Stomach (tissue), 4 donors: ENCODE measurements around the gene ST7L.

Experiments used
- EP300 ChIP-seq: sonication (generic); formaldehyde crosslinking; IDR thresholded peaks from one replicate; pipeline ENCODE4 v1.6.1; 2017; ENCODE audit warnings: antibody characterized with exemption
- POLR2A ChIP-seq, 4 donors: fragments of 450-650 bp; IDR thresholded peaks; one replicate each; pipeline ENCODE4 v1.6.1; 2016; ENCODE audit warnings: antibody characterized with exemption in 4 of 4, control low read depth in 2 of 4, mild to moderate bottlenecking in 1 of 4, moderate library complexity in 1 of 4
- POLR2AphosphoS5 ChIP-seq, 3 donors: sonication (generic); formaldehyde crosslinking; IDR thresholded peaks; one replicate each; pipeline ENCODE4 v1.6.1; 2016; ENCODE audit warnings: antibody characterized with exemption in 3 of 3
- TF ChIP-seq, protein P1 (sequence below), 7 experiments: fragments of 450-650 bp in 4 of 7; fragments of 200-600 bp in 3 of 7; sonication (generic) in 3 of 7; IDR thresholded peaks; one replicate each; pipeline ENCODE4 v1.5.1; 2016 to 2019; ENCODE audit warnings: antibody characterized with exemption in 7 of 7, control low read depth in 2 of 7, mild to moderate bottlenecking in 1 of 7

DNA sequence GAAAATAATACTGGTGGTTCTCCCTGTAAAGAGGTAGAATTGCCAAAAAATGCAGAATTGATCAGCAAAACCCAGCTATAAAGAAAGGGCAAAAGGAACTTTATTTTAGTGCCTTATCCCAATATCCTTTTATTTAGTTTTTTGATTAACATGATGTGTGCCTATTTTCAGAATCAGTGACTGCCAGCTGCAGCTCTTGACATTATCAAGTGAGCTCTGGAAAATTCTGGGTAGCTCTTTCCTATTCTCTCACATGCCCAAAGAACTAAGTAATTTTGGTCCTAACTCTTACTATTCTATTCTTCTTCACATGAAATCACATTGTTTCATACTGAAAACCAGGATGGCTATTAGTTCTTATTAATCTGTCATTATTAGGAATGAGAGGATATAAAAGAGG lies 88.1 kb downstream of the ST7L start:
- TF ChIP-seq POLR2A (IDR thresholded peaks at IDR 0.05) (no peak), POLR2AphosphoS5 (IDR thresholded peaks at IDR 0.05) (no peak), EP300 (no peak)
- TF ChIP-seq, protein P1, sequence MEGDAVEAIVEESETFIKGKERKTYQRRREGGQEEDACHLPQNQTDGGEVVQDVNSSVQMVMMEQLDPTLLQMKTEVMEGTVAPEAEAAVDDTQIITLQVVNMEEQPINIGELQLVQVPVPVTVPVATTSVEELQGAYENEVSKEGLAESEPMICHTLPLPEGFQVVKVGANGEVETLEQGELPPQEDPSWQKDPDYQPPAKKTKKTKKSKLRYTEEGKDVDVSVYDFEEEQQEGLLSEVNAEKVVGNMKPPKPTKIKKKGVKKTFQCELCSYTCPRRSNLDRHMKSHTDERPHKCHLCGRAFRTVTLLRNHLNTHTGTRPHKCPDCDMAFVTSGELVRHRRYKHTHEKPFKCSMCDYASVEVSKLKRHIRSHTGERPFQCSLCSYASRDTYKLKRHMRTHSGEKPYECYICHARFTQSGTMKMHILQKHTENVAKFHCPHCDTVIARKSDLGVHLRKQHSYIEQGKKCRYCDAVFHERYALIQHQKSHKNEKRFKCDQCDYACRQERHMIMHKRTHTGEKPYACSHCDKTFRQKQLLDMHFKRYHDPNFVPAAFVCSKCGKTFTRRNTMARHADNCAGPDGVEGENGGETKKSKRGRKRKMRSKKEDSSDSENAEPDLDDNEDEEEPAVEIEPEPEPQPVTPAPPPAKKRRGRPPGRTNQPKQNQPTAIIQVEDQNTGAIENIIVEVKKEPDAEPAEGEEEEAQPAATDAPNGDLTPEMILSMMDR (IDR thresholded peaks at IDR 0.05), result no peak
